Endothelial cell of umbilical vein (primary cell): ENCODE results near the gene OR5K2.

ENCODE experiments used
- EZH2 ChIP-seq: IDR thresholded peaks from 2 replicates; pipeline ENCODE4 v1.6.1; 2012; ENCODE audit warnings: borderline replicate concordance, low read depth, mild to moderate bottlenecking, moderate library complexity, low read length, inconsistent platforms; ENCODE audit not compliant: severe bottlenecking
- FOS ChIP-seq: IDR thresholded peaks from 2 replicates; pipeline ENCODE4 v1.6.1; 2011; ENCODE audit warnings: mild to moderate bottlenecking, low read length, moderate library complexity, borderline replicate concordance; ENCODE audit not compliant: insufficient read depth
- GATA2 ChIP-seq: IDR thresholded peaks from 2 replicates; pipeline ENCODE4 v1.7.0; 2011; ENCODE audit warnings: low read depth, mild to moderate bottlenecking, moderate library complexity, mixed read lengths, low read length; ENCODE audit not compliant: insufficient read length, insufficient read depth
- MYC ChIP-seq: IDR thresholded peaks from one replicate; pipeline ENCODE4 v1.6.1; 2011; ENCODE audit warnings: mild to moderate bottlenecking, low read depth, low read length
- POLR2A ChIP-seq: IDR thresholded peaks from 2 replicates; pipeline ENCODE4 v1.6.1; 2012; ENCODE audit warnings: low read depth, mild to moderate bottlenecking, control low read depth, low read length
- POLR2AphosphoS5 ChIP-seq: IDR thresholded peaks from 2 replicates; pipeline ENCODE4 v1.6.1; 2012; ENCODE audit warnings: low read depth, mild to moderate bottlenecking, control low read depth, low read length, moderate library complexity; ENCODE audit not compliant: insufficient read depth
- TF ChIP-seq, protein P1 (sequence below), 2 donors: IDR thresholded peaks; 1 replicate in 1 of 2; 2 replicates in 1 of 2; pipeline ENCODE4 v1.5.1; 2011; ENCODE audit warnings: low read length in 2 of 2, mild to moderate bottlenecking in 2 of 2, moderate library complexity in 2 of 2, control low read depth in 1 of 2, inconsistent platforms in 1 of 2, low read depth in 1 of 2; ENCODE audit not compliant: insufficient read depth in 1 of 2; ENCODE audit errors: extremely low read depth in 1 of 2
- TF ChIP-seq, protein P2 (sequence below): IDR thresholded peaks from 2 replicates; pipeline ENCODE4 v1.6.1; 2011; ENCODE audit not compliant: insufficient read depth, insufficient read length

DNA sequence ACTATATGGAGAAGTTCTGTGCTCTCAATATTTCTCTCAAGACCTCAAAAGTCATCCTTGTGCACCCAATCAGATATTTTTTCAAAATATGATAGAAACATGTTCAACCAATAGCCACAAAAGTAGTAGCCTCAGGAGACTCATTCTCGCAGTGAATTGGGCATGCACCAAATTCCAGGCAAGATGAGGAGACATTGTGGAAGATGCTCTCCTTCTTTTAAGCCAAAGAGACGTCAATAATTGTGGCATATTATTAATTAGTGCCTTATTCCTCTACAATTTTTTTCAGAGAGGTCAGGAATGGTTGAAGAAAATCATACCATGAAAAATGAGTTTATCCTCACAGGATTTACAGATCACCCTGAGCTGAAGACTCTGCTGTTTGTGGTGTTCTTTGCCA, at the start of gene OR5K2:
- TF ChIP-seq POLR2A: no peak
- no peak for TF ChIP-seq POLR2AphosphoS5
- TF ChIP-seq MYC: no peak
- TF ChIP-seq, protein P1, sequence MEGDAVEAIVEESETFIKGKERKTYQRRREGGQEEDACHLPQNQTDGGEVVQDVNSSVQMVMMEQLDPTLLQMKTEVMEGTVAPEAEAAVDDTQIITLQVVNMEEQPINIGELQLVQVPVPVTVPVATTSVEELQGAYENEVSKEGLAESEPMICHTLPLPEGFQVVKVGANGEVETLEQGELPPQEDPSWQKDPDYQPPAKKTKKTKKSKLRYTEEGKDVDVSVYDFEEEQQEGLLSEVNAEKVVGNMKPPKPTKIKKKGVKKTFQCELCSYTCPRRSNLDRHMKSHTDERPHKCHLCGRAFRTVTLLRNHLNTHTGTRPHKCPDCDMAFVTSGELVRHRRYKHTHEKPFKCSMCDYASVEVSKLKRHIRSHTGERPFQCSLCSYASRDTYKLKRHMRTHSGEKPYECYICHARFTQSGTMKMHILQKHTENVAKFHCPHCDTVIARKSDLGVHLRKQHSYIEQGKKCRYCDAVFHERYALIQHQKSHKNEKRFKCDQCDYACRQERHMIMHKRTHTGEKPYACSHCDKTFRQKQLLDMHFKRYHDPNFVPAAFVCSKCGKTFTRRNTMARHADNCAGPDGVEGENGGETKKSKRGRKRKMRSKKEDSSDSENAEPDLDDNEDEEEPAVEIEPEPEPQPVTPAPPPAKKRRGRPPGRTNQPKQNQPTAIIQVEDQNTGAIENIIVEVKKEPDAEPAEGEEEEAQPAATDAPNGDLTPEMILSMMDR (IDR thresholded peaks at IDR 0.05; ENCODE audit: extremely low read depth in 1 of 2, insufficient read depth in 1 of 2, low read depth in 1 of 2, low read length in 2 of 2): no peak
- TF ChIP-seq, protein P2, sequence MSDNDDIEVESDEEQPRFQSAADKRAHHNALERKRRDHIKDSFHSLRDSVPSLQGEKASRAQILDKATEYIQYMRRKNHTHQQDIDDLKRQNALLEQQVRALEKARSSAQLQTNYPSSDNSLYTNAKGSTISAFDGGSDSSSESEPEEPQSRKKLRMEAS: no peak
- TF ChIP-seq EZH2: no peak
- no peak for TF ChIP-seq FOS
- no peak for TF ChIP-seq GATA2
